Myocyte (in vitro differentiated cells): ENCODE data around the gene CFAP61. TPM values are rescaled to one million over a fixed set of nuclear protein-coding genes. Genes with fewer than 3 reads are reported as not detected.
"Not testable (repeated sequence)": the region's sequence is repeated elsewhere in the genome, so short reads cannot be mapped to it uniquely, and the experiment has no call there.

Experiments used
- DNase-seq: peaks from one replicate; pipeline ENCODE4 v3.0.0-alpha.2; 2012; ENCODE audit warnings: low read depth
- polyA plus RNA-seq: library from polyadenylated mRNA; unstranded; fragments of >200 nt; gene quantifications from one replicate; pipeline ENCODE4 v1.2.1, GENCODE V29; 2012; ENCODE audit warnings: missing spikeins
- total RNA-seq: library from RNA; depleted of rRNA; stranded (reverse); fragments of >200 nt; gene quantifications from 2 replicates; pipeline ENCODE4 v1.2.3, GENCODE V29; 2014

Gene CFAP61, protein sequence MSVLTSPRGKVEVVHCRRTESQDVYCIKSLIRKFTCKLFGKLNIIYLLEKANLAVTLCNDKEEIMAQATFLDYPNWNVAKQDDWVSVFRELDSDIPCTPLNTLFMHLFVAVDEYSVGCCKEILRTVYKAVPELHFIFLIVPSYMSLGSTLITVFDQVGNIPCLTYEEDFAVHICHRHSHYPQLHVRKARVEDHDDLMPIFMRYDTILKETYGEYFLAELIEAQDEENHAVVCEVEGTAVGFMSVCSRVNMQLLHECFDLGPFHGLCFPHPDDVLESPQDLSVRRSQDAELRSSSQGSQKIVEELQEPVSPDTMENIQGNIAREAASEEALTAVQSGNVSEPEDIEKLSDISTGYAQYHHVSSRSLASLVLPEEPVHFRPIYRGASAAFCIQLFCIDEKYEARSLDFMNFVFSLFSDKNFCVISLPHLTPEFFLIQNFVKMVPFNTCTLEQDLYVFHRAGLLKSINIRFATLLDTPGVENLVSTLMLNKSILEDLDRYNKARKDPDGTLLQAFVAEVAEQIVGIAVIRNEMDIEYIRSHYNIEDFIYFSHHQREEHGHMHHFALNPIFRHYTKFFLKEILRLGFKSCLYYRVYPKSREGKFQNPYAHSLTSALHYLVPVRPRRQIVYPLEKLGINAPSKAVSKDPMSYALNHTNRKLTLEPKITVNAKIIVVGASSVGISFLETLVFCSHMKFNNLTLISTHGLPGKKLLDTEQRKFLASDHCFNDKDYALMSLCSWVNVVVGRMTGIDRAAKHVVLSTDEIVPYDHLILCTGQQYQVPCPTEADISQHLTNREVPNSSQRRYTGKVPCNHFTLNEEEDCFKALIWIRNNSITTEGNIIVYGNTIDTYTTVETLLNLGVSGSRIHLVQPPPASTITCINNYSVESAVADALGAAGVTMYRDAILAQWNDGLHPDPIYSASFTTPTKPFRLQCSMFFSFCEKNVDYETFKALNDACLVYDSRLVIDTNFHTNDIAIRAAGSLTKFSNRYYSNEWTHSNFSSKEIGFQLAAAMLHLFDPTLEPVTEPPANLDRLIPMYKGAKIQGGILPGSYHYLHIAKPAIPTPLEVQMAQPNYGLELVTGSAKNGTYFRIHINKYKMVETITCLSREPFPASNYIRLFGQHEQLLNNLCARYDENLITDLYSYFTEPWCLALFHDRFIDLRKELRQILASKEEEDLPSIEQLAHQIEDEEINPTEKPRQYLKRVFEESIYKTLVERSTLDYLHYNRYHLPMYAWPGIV
- 0.83 and 2.1 TPM in 2 replicates for total RNA-seq
- 0.58 TPM for polyA plus RNA-seq

- peak; percentile 97 for DNase-seq
Measured at GRCh38 chr20:20052074-20052970, at the start of gene CFAP61, which contains the start of gene CRNKL1. Gene CFAP61, plus strand, starts transcription at chr20:20052532. Its CDS starts 4,122 bp downstream, at chr20:20056654. Gene CRNKL1, minus strand, starts transcription at chr20:20052466. Its CDS starts 124 bp downstream, at chr20:20052342.

GRCh38 chr20:20003031-20003954, 49.0 kb upstream of the CFAP61 start:
- DNase-seq = no peak

- DNase-seq = not testable (repeated sequence)
Measured at GRCh38 chr20:20003955-20004322, 48.4 kb upstream of the CFAP61 start.

GRCh38 chr20:20005342-20005741, 47.0 kb upstream of the CFAP61 start:
- DNase-seq = no peak

DNA sequence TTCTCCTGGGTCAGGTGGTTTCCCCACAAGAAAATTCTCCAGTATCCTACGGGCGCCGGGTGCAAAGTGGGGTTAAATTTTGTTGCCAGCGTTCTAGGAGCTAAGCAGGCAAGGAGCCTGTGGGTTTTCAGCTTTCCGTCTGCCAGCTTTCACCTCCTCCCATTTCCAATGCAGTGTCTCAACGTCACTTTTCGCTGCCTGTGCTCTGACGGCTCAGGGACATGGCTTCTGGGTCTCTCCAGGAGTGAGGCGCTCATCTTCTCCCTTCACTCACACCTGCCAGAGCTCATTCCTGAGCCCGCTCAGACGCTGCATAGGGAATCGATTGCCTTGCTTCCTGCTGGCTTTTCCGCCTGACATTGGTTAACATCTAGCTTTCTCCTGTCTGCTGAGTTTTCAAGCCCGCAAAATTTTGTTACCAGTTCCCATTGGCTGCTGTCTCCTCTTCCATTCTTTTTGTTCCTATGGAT, 42.5 kb upstream of the CFAP61 start:
- DNase-seq = no peak

- DNase-seq = peak; percentile 25
Measured at GRCh38 chr20:20010639-20011500, 41.5 kb upstream of the CFAP61 start.

GRCh38 chr20:20012541-20012940, 39.8 kb upstream of the CFAP61 start:
- no peak for DNase-seq

GRCh38 chr20:20014659-20015058, 37.7 kb upstream of the CFAP61 start:
- no peak for DNase-seq

DNA sequence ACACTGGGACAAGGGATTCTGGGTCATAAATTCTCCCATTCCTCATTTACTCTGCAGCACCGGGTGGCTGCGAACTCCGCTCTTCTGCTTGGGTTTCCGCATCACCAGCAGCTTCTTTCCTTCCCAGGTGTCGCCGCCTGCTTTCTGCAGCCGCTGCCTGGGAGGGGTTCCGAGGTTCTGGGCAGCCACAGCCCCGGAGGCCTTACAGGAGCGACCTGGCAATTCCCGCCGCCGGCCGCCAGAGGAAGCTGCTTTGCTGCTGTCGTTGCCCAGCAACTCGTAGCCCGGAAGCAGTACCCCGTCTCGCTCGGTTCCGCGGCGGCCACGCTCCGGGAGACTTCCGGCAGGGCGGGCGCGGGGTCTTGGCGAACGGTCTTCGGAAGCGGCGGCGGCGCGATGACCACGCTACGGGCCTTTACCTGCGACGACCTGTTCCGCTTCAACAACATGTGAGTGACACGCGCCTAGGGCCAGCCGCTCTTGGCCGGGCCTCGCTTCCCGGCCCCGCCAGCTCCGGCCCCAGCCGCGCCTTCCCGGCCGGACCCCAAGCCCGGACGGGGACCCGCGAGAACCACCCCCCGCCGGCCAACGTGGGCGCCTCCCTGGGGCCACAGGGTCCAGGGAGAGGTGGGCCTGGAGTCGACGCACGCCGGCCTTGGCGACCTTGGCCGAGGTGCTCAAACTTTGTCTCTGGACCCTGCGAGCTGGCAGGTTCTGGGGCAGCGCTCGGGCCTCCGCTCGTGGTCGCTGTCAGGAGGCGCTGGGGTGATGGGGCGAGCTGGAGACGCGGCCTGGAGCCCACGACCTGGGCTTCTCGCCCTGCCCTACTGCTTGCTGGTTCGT, 35.1 kb upstream of the CFAP61 start, which contains the start of gene NAA20:
Gene NAA20 (plus strand): TSS at position 362 of the 843 bp plus-strand sequence. CDS start 35 bp downstream, at position 397.
- peak; percentile 91 for DNase-seq

DNA sequence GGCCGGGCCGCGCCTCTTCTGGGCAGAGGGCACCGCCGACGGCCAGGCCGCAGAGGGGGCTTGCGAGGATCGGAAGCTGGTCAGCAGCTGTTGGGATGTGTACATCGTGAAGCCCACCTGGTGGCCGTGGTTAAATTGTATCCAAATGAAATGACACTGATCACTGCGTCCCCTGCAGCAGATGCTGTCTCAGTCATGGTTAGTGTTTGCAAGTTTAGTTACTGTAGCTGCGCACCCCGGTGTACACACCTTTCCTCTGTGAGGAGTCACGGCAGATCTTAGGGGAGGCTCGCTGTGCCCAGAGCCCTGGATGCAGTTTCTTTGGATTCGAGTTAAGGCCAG, 34.5 kb upstream of the CFAP61 start:
- DNase-seq = no peak

DNA sequence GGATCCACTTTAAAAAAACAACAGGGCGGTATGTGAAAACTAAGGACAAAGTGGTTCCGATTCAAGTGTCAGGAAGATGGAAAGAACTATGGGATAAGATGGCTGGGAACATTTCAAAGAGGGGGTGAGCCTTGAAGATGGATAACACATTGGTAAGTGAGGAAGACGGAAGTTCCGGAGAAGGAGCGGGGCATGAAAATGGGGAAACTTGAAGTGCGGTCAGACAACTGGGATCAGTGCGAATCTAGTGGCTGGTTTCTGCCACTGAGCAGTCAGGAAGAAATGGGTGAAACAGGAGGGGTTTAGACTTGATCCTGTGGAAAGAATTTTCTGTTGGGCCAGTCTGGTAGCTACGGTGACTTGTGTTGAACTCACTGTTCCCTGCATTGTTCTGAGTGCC, 34.0 kb upstream of the CFAP61 start:
- no peak for DNase-seq

GRCh38 chr20:20019123-20019522, 33.2 kb upstream of the CFAP61 start:
- DNase-seq = no peak

DNA sequence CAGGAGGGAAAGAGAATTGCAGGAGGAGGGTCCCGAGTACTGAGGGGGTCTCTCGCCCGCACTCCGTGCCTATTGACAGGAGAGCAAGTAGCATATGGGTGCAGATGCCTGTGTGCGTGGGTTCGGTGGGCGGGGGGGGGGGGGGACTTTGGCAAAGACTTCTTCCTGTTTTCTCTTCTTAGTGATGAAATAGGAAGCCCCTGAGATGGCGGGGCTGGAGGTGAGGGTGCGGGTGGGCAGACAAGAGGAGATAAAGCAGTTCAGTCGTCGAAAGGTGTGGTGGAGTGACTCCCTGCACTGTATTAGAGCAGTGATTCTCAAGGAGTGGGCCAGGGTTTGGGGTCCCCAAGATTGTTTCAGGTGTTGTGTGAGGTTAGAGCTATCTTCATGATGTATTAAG, 31.4 kb upstream of the CFAP61 start:
- DNase-seq = no peak

DNA sequence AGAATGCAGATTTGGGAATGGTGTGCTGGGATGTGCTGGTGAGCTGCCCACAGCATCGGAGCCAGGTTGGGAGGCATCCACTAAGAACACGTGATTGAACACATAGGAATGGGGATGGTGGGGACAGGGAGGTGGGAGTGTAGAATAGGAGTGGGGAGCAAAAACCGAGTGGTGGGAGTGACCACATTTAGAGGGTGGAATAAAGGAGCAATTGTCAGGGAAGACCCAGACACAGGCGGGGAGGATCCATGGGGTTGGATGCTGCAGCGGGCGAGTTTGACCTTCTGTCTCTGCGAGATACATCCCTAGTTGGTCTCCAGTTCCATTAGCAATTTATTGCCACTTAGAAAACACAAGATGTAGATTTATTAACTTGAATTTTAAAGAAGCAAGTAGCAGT, 30.5 kb upstream of the CFAP61 start:
- no peak for DNase-seq

- no peak for DNase-seq
Measured at GRCh38 chr20:20022498-20022897, 29.8 kb upstream of the CFAP61 start.

DNA sequence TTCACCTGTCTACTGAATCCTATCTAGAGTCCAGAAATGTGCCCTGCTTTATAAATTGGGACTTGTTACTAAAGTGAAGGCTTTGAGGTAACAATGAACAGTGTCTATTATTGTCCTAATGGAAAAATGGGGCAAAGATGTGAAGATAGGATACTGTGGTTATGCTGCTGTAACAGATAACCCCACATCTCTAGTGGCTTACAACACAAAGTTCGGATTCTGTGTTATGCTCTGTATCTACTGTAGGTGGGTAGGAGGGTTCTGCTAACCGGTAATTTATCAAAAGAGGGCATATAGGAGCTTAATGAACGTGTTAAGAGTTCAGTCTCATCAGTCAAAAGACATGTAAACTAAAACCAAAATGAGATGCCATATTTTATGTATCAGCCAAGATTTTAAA, 28.9 kb upstream of the CFAP61 start:
- no peak for DNase-seq

DNA sequence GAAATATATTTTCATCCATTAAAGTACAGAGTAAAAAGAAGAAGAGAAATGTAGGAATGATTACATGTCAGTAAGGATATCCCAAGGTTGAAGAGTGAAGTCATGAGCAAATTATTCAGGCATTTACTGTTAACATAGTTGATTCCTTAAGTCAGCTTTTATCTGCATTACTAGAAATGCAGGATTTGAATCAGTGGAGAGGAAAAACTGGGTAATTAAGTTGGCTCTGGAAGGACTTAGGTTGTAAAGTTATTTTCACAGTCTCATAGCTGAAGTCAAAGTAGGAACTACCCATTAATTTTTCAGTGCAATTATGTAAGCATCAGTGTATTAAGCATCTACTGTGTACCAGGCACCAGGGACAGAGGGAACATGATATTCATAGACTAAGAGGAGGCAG, 27.4 kb upstream of the CFAP61 start:
- no peak for DNase-seq
